HG02610 (cell line): ENCODE results near the gene ZNF275.
"Not testable (repeated sequence)": the region's sequence is repeated elsewhere in the genome, so short reads cannot be mapped to it uniquely, and the experiment has no call there.

Experiments
- ATAC-seq: cut with Tn5 transposase; IDR thresholded peaks from one replicate; pipeline ENCODE4 v1.9.1; 2021; ENCODE audit warnings: mild to moderate bottlenecking, moderate library complexity; ENCODE audit not compliant: unreplicated experiment

Gene ZNF275

GRCh38 chrX:153387345-153387744 is 53.4 kb downstream of the ZNF275 start:
- ATAC-seq, result no peak

- no peak for ATAC-seq
Observed at GRCh38 chrX:153387987-153388721, 54.2 kb downstream of the ZNF275 start.

GRCh38 chrX:153388722-153389459 is 54.9 kb downstream of the ZNF275 start:
- no peak for ATAC-seq

- not testable (repeated sequence) for ATAC-seq
Observed at GRCh38 chrX:153389460-153389768, 55.5 kb downstream of the ZNF275 start.

- ATAC-seq, result no peak
Observed at GRCh38 chrX:153392642-153393321, 58.8 kb downstream of the ZNF275 start.

- no peak for ATAC-seq
Observed at GRCh38 chrX:153394612-153395011, 60.7 kb downstream of the ZNF275 start.

GRCh38 chrX:153395613-153396319 is 61.8 kb downstream of the ZNF275 start:
- no peak for ATAC-seq

- no peak for ATAC-seq
Observed at GRCh38 chrX:153396320-153397195, 62.6 kb downstream of the ZNF275 start.

- ATAC-seq, result no peak
Observed at GRCh38 chrX:153397256-153397960, 63.5 kb downstream of the ZNF275 start.

- ATAC-seq, result no peak
Observed at GRCh38 chrX:153398275-153398960, 64.5 kb downstream of the ZNF275 start.

GRCh38 chrX:153400146-153401132 is 66.5 kb downstream of the ZNF275 start:
- ATAC-seq, result no peak

GRCh38 chrX:153401133-153401764 is 67.3 kb downstream of the ZNF275 start, which contains the start of gene PNMA6E:
TSS of gene PNMA6E (minus strand) at chrX:153401350. CDS start at chrX:153398849, 2,501 bp downstream.
- no peak for ATAC-seq
